ENCODE results near the gene NCKAP5.

GRCh38 chr2:133322909-133323308 lies 245.4 kb downstream of the NCKAP5 start:
- TF ChIP-seq CTCF (IDR thresholded peaks at IDR 0.05; ENCODE audit: insufficient read depth, low read length) (no peak), REST (IDR thresholded peaks at IDR 0.05; ENCODE audit: insufficient replicate concordance, low read depth) (no peak), POLR2AphosphoS5 (IDR thresholded peaks at IDR 0.05; ENCODE audit: low read depth) (no peak)

All from HL-60 (cell line).